Measurements from ENCODE around the gene NCKAP5L. TPM values are rescaled to one million over a fixed set of nuclear protein-coding genes. Genes with fewer than 3 reads are reported as not detected.
A peak's percentile ranks its signal among the peaks of the same experiment; 100 is the strongest.

Gene NCKAP5L
- total RNA-seq, 1 donor from 2014 or later, result 23.2 TPM

DNA sequence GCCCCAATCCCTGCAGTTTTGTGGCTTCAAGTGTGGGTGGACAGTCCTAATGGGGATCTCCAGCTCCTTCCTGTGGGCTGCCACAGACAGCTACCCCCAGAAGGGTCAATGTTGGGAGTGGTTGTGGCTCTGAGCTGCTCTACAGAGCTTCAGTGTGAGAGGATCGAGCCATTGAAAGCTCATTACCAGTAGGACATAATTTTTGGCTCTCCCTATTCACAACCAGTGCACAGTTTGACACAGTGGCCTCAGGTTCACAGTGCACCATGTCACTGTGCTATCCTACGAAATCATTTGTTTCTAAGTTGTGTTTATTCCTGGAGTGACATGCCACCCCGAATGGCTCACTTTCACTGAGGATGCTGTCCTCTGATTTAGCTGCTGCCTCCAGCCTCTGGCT is 64.1 kb downstream of the NCKAP5L start:
- TF ChIP-seq, protein P1, sequence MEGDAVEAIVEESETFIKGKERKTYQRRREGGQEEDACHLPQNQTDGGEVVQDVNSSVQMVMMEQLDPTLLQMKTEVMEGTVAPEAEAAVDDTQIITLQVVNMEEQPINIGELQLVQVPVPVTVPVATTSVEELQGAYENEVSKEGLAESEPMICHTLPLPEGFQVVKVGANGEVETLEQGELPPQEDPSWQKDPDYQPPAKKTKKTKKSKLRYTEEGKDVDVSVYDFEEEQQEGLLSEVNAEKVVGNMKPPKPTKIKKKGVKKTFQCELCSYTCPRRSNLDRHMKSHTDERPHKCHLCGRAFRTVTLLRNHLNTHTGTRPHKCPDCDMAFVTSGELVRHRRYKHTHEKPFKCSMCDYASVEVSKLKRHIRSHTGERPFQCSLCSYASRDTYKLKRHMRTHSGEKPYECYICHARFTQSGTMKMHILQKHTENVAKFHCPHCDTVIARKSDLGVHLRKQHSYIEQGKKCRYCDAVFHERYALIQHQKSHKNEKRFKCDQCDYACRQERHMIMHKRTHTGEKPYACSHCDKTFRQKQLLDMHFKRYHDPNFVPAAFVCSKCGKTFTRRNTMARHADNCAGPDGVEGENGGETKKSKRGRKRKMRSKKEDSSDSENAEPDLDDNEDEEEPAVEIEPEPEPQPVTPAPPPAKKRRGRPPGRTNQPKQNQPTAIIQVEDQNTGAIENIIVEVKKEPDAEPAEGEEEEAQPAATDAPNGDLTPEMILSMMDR (IDR thresholded peaks at IDR 0.05), result no peak
- Histone ChIP-seq H3K27me3 (no peaks in the 10 kb centered on the region), H3K4me3 (no peak overlapping the region), H3K9me3 (no peaks in the 10 kb centered on the region), H3K27ac (no peak overlapping the region), H3K36me3 (peaks cover 61% of the 10 kb centered on the region), H3K4me1 (peaks cover 10% of the 10 kb centered on the region)
- DNase-seq (no peak), ATAC-seq (no peak)
- intact Hi-C loops (cut with DNase I), result no loop called here

DNA sequence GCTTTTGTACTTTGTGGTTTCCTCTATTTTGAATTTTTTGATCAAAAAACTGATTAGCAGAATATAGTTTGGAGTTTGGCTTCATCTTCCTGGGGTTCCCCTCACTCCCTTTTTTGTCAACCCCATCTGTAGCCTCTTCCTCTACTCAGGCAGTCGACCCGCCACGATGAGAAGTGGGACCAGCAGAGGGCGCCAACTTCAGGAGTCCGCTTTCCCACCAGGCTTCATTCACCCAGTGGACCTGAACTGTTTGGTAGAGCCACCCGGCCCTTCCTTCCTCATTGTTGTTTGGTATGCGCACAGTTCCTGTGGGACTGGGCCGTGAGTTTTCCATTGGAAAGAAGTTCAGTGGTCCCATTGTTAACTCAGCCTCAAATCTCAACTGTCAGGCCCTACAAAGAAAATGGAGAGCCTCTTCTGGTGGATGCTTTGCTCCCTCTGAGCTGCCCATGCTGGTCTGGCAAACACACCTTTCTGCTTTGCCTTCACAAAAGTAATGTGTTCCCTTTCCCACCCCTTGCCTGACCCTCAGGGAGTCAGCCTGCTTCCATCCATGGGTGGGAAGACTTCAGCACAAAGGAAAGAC is 65.1 kb downstream of the NCKAP5L start:
- peak; percentile 88 for ATAC-seq
- Histone ChIP-seq H3K27me3 (no peaks in the 10 kb centered on the region), H3K4me3 (no peak overlapping the region), H3K4me1 (peaks cover 10% of the 10 kb centered on the region), H3K27ac (peak overlapping the region; percentile 6), H3K36me3 (peaks cover 72% of the 10 kb centered on the region), H3K9me3 (no peaks in the 10 kb centered on the region)
- TF ChIP-seq, protein P1 (IDR thresholded peaks at IDR 0.05), result peak; percentile 72
- DNase-seq, result peak; percentile 82
- intact Hi-C loops (cut with DNase I), result no loop called here

DNA sequence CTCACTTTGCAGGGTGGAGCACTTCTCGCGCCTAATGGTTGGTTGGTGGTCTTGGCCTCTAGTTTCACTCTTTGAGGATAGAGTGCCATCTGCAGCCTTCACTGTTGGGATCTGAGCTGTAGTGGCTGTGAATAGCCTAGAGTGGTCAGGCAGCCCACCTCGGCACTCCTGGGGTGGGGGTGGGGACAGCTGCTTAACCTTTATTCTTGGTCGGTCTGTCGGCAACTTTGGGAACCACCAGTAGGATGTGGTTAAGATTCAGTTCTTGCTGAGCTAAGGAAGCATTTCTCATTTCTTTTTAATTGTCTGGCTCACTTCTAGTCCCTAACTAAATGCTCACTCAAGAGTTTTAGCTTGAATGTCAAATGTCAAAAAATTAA is 65.8 kb downstream of the NCKAP5L start:
- DNase-seq (no peak), ATAC-seq (no peak)
- H3K4me3 ChIP-seq, result no peak overlapping the region
- no peaks in the 10 kb centered on the region for H3K27me3 ChIP-seq
- peaks cover 78% of the 10 kb centered on the region for H3K36me3 ChIP-seq
- peak overlapping the region; percentile 4 for H3K27ac ChIP-seq
- peaks cover 10% of the 10 kb centered on the region for H3K4me1 ChIP-seq
- TF ChIP-seq, protein P1 (IDR thresholded peaks at IDR 0.05), result no peak
- intact Hi-C loops (cut with DNase I), result no loop called here
- no peaks in the 10 kb centered on the region for H3K9me3 ChIP-seq

DNA sequence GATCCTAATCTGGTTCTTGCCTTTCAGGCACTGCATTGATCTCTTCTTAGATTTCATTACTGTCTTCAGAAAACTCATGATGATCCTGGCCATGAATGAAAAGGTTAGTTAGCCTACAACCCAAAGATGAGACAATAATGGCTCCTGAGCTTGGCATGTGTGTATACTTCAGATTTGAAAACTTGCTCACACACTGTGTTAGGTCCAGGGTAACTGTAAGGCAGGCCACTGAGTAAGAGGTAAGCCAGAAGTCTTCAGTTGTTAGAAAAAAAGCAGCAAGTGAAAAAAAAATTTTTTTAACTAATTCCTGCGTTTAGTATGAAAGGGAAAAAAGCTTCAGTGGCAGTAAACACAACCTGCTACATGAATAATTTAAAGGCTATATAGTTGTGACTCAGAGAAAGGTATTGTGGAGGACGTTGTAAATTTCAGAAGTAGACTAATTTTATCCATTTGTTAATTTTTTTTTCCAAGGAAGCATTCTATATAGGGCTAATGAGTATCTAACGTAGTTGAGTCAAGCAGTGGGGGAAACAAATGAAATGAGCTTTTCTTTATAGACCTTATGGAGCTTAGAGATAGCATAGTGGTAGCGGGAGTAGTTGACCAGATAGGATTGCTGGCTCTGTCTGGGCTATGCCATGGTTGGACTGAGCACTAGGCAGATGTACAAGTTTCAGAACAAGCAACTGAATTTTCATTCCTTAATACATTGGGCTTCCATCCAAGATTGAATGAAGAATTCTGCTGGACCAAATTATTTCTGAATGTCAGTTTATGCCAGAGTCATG is 66.3 kb downstream of the NCKAP5L start:
- TF ChIP-seq, protein P1 (IDR thresholded peaks at IDR 0.05), result no peak
- H3K4me3 ChIP-seq, result no peak overlapping the region
- no peak for DNase-seq
- no peak for ATAC-seq
- peaks cover 10% of the 10 kb centered on the region for H3K4me1 ChIP-seq
- intact Hi-C loops (cut with DNase I), result no loop called here
- no peaks in the 10 kb centered on the region for H3K27me3 ChIP-seq
- H3K27ac ChIP-seq, result peak overlapping the region; percentile 4
- peaks cover 84% of the 10 kb centered on the region for H3K36me3 ChIP-seq
- no peaks in the 10 kb centered on the region for H3K9me3 ChIP-seq

DNA sequence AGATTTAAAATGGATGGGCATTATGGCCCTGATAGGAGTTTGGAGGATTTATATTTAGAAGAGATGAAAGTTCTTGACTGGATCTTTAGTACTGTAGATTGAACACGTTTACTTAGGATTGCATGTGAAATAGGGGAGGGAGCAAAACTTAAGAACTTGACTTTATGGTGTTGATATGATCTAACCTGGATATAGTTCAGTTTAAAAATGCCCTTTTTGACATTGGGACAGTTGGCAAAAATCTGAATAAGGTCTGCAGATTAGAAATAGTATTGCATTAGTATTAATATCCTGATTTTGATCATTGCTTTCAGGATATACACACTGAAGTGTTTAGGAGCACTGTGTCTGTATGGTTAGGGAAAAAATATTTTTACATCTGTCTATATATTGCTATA is 77.2 kb downstream of the NCKAP5L start:
- Histone ChIP-seq H3K9me3 (no peaks in the 10 kb centered on the region), H3K27ac (no peak overlapping the region), H3K36me3 (peaks cover 43% of the 10 kb centered on the region), H3K4me3 (no peak overlapping the region), H3K4me1 (peaks cover 64% of the 10 kb centered on the region), H3K27me3 (no peaks in the 10 kb centered on the region)
- ATAC-seq (no peak), DNase-seq (no peak)
- intact Hi-C loops (cut with DNase I), result no loop called here
- TF ChIP-seq, protein P1 (IDR thresholded peaks at IDR 0.05), result no peak
